GM18505 (cell line): ENCODE results near the gene SPEF2.
"Not testable (repeated sequence)": the region's sequence is repeated elsewhere in the genome, so short reads cannot be mapped to it uniquely, and the experiment has no call there.

Experiments
- ATAC-seq: cut with Tn5 transposase; IDR thresholded peaks from one replicate; pipeline ENCODE4 v1.9.1; 2021; ENCODE audit not compliant: unreplicated experiment
- POLR2A ChIP-seq: IDR thresholded peaks from 4 replicates; pipeline ENCODE4 v1.6.1; 2011; ENCODE audit warnings: borderline replicate concordance; ENCODE audit not compliant: insufficient read depth, insufficient read length; ENCODE audit errors: extremely low read depth

The SPEF2 gene

GRCh38 chr5:35640623-35641022 is 23.0 kb downstream of the SPEF2 start:
- no peak for ATAC-seq
- no peak for TF ChIP-seq POLR2A

GRCh38 chr5:35644543-35644942 is 26.9 kb downstream of the SPEF2 start:
- ATAC-seq: no peak
- TF ChIP-seq POLR2A: no peak

GRCh38 chr5:35647128-35647527 is 29.5 kb downstream of the SPEF2 start:
- no peak for ATAC-seq
- TF ChIP-seq POLR2A: no peak

GRCh38 chr5:35647712-35648111 is 30.0 kb downstream of the SPEF2 start:
- ATAC-seq: no peak
- no peak for TF ChIP-seq POLR2A

- ATAC-seq: peak; percentile 77
- no peak for TF ChIP-seq POLR2A
Measured at GRCh38 chr5:35651002-35651756, 33.5 kb downstream of the SPEF2 start.

- no peak for ATAC-seq
- TF ChIP-seq POLR2A: no peak
Measured at GRCh38 chr5:35656721-35657120, 39.1 kb downstream of the SPEF2 start.

GRCh38 chr5:35657877-35658276 is 40.2 kb downstream of the SPEF2 start:
- ATAC-seq: no peak
- no peak for TF ChIP-seq POLR2A

GRCh38 chr5:35659556-35659955 is 41.9 kb downstream of the SPEF2 start:
- TF ChIP-seq POLR2A: no peak
- ATAC-seq: no peak

- TF ChIP-seq POLR2A: no peak
- ATAC-seq: no peak
Measured at GRCh38 chr5:35660451-35660850, 42.8 kb downstream of the SPEF2 start.

GRCh38 chr5:35664584-35664983 is 46.9 kb downstream of the SPEF2 start:
- TF ChIP-seq POLR2A: no peak
- no peak for ATAC-seq

GRCh38 chr5:35665096-35665495 is 47.4 kb downstream of the SPEF2 start:
- no peak for ATAC-seq
- TF ChIP-seq POLR2A: no peak

- TF ChIP-seq POLR2A: no peak
- ATAC-seq: no peak
Measured at GRCh38 chr5:35668319-35668718, 50.7 kb downstream of the SPEF2 start.

- TF ChIP-seq POLR2A: no peak
- ATAC-seq: no peak
Measured at GRCh38 chr5:35668794-35669193, 51.1 kb downstream of the SPEF2 start.

GRCh38 chr5:35671541-35672295 is 54.1 kb downstream of the SPEF2 start:
- ATAC-seq: no peak
- no peak for TF ChIP-seq POLR2A

GRCh38 chr5:35672296-35672655 is 54.6 kb downstream of the SPEF2 start:
- not testable (repeated sequence) for ATAC-seq
